Measurements from ENCODE around the gene QKI. TPM values are rescaled to one million over a fixed set of nuclear protein-coding genes. Genes with fewer than 3 reads are reported as not detected.

Gene QKI
- 77.8 and 137 TPM in 2 replicates for total RNA-seq

DNA sequence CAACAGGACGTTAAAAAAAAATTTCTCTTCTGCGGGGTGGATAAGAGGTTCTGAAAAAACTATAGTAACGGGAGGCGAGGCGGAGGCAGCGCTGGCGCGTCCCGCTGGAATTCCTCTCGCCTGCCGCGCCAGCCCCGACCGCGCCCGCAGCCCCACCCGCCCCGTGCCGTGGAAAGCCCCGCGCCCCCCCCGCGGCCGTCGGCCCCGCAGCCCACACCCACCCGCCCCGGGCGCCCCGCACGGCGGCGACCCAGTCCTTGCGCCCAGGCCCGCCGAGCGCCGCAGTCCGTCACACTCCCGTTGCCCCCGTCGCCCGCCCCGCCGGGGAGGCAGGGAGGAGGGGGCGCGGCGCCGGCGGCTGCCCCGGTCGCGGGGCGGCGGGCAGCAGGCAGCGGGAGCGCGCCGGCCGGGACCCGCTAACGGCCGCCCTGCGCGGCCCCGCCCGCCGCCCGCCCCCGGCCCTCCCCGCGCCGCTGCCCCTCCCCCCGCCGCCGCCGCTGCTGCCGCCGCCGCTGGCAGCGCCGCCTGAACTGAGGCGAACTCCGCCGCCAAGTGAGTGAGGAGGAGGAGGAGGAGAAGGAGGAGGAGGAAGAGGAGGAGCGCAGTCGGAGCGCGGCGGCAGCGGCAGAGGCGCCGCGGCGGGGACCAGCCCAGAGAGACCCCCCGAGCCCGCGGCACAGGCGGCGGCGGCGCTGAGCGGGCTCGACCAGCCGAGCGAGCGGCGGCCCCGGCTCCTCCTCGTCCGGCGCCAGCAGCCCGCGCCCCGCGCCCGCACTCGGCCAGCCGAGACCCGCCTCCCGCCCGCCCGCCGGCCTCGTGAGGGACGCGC lies at the start of gene QKI:
QKI (plus strand) TSS at position 602 of the 829 bp plus-strand sequence. CDS start 476 bp downstream, outside the sequence.

